ENCODE data around the gene CDKN1B.
"Not testable (repeated sequence)": the region's sequence is repeated elsewhere in the genome, so short reads cannot be mapped to it uniquely, and the experiment has no call there.

Gene CDKN1B

GRCh38 chr12:12735301-12735700 is 18.1 kb downstream of the CDKN1B start:
- H3K36me3 ChIP-seq (ENCODE audit: insufficient read depth, low read length): no peaks in the 10 kb centered on the region
- H3K9ac ChIP-seq (ENCODE audit: low read depth, low read length, poor library complexity, severe bottlenecking): peak overlapping the region; percentile 58
- H3K79me2 ChIP-seq (ENCODE audit: insufficient read depth, low read length): peaks cover 74% of the 10 kb centered on the region
- no peaks in the 10 kb centered on the region for H3K9me2 ChIP-seq (replicated peaks; ENCODE audit: low read depth, low read length)
- peaks cover 8% of the 10 kb centered on the region; the same call in 1 of the 2 replicates for H3F3A ChIP-seq (ENCODE audit: low read depth)
- H3K4me2 ChIP-seq (ENCODE audit: low read depth, low read length, poor library complexity, severe bottlenecking): peak overlapping the region; percentile 22
- peak overlapping the region; percentile 27 for H3K4me3 ChIP-seq (ENCODE audit: low read length, poor library complexity, severe bottlenecking)
- H3K4me1 ChIP-seq (ENCODE audit: insufficient read depth, low read length, poor library complexity, severe bottlenecking): peaks cover 27% of the 10 kb centered on the region
- TF ChIP-seq EZH2phosphoT487 (IDR thresholded peaks at IDR 0.05; ENCODE audit: borderline replicate concordance) (no peak), CTCF (conservative IDR thresholded peaks at IDR 0.05; ENCODE audit: low read length) (no peak)
- no peaks in the 10 kb centered on the region for H3K9me3 ChIP-seq (ENCODE audit: insufficient read depth, low read depth, low read length)
- no peaks in the 10 kb centered on the region for H4K20me1 ChIP-seq (ENCODE audit: insufficient read depth, low read length, poor library complexity, severe bottlenecking)
- no peaks in the 10 kb centered on the region for H3K27me3 ChIP-seq (ENCODE audit: insufficient read depth, low read length, poor library complexity, severe bottlenecking)
- H2AFZ ChIP-seq (ENCODE audit: low read length): peak overlapping the region; percentile 39; the same call in 1 of the 2 replicates

- Histone ChIP-seq H3K4me2 (ENCODE audit: low read depth, low read length, poor library complexity, severe bottlenecking) (peak overlapping the region; percentile 82), H3K4me1 (ENCODE audit: insufficient read depth, low read length, poor library complexity, severe bottlenecking) (peaks cover 34% of the 10 kb centered on the region), H3K9ac (ENCODE audit: low read depth, low read length, poor library complexity, severe bottlenecking) (peak overlapping the region; percentile 68), H3K27me3 (ENCODE audit: insufficient read depth, low read length, poor library complexity, severe bottlenecking) (no peaks in the 10 kb centered on the region), H3K36me3 (ENCODE audit: insufficient read depth, low read length) (no peaks in the 10 kb centered on the region), H4K20me1 (ENCODE audit: insufficient read depth, low read length, poor library complexity, severe bottlenecking) (no peaks in the 10 kb centered on the region), H3K4me3 (ENCODE audit: low read length, poor library complexity, severe bottlenecking) (peak overlapping the region; percentile 70), H3K9me3 (ENCODE audit: insufficient read depth, low read depth, low read length) (no peaks in the 10 kb centered on the region), H3F3A (ENCODE audit: low read depth) (peaks cover 3% of the 10 kb centered on the region; the same call in 1 of the 2 replicates), H3K9me2 (replicated peaks; ENCODE audit: low read depth, low read length) (no peaks in the 10 kb centered on the region), H2AFZ (ENCODE audit: low read length) (peak overlapping the region; percentile 82), H3K79me2 (ENCODE audit: insufficient read depth, low read length) (peaks cover 67% of the 10 kb centered on the region)
- TF ChIP-seq CTCF (conservative IDR thresholded peaks at IDR 0.05; ENCODE audit: low read length): peak; percentile 83
- TF ChIP-seq EZH2phosphoT487 (IDR thresholded peaks at IDR 0.05; ENCODE audit: borderline replicate concordance): no peak
Measured at GRCh38 chr12:12736759-12737676, 19.9 kb downstream of the CDKN1B start.

GRCh38 chr12:12738152-12738551 is 21.0 kb downstream of the CDKN1B start:
- not testable (repeated sequence) for H3K36me3 ChIP-seq (ENCODE audit: insufficient read depth, low read length)
- peaks cover 57% of the 10 kb centered on the region for H3K79me2 ChIP-seq (ENCODE audit: insufficient read depth, low read length)

More at GRCh38 chr12:12738152-12738551, 21.0 kb downstream of the CDKN1B start:
- H3K4me1 ChIP-seq (ENCODE audit: insufficient read depth, low read length, poor library complexity, severe bottlenecking): peaks cover 39% of the 10 kb centered on the region
- H3K4me3 ChIP-seq (ENCODE audit: low read length, poor library complexity, severe bottlenecking); H3K4me2 ChIP-seq (ENCODE audit: low read depth, low read length, poor library complexity, severe bottlenecking); H3K9me3 ChIP-seq (ENCODE audit: insufficient read depth, low read depth, low read length); H3K9me2 ChIP-seq (replicated peaks; ENCODE audit: low read depth, low read length); H4K20me1 ChIP-seq (ENCODE audit: insufficient read depth, low read length, poor library complexity, severe bottlenecking); H3F3A ChIP-seq (ENCODE audit: low read depth); H3K27me3 ChIP-seq (ENCODE audit: insufficient read depth, low read length, poor library complexity, severe bottlenecking); H2AFZ ChIP-seq (ENCODE audit: low read length); H3K9ac ChIP-seq (ENCODE audit: low read depth, low read length, poor library complexity, severe bottlenecking): not testable (repeated sequence)
